ENCODE data around the gene SLC25A5. TPM values are rescaled to one million over a fixed set of nuclear protein-coding genes. Genes with fewer than 3 reads are reported as not detected.

Gene SLC25A5
- total RNA-seq, 1 donor from 2014 or later = 205 TPM

- no peaks in the 10 kb centered on the region for H3K36me3 ChIP-seq
- no peaks in the 10 kb centered on the region for H3K4me1 ChIP-seq
- H3K4me3 ChIP-seq = no peak overlapping the region
- H3K79me2 ChIP-seq (ENCODE audit: low read depth) = no peaks in the 10 kb centered on the region
- no peaks in the 10 kb centered on the region for H3K9me3 ChIP-seq (ENCODE audit: low read depth)
- Mint-ChIP-seq H3K36me3 (no peaks in the 10 kb centered on the region), H3K27ac (no peak overlapping the region), H3K9me3 (peaks cover 10% of the 10 kb centered on the region), H3K4me3 (no peak overlapping the region), H3K27me3 (ENCODE audit: insufficient read depth, low read depth) (no peaks in the 10 kb centered on the region), H3K4me1 (no peaks in the 10 kb centered on the region)
- H3K27me3 ChIP-seq = no peaks in the 10 kb centered on the region
- H4K20me1 ChIP-seq (ENCODE audit: low read depth) = no peaks in the 10 kb centered on the region
- H3K4me2 ChIP-seq = no peak overlapping the region
- TF ChIP-seq EZH2 (IDR thresholded peaks at IDR 0.05) = no peak
- TF ChIP-seq EZH2phosphoT487 (IDR thresholded peaks at IDR 0.05) = no peak
- no peak for TF ChIP-seq CTCF (IDR thresholded peaks at IDR 0.05)
- no peak overlapping the region for H2AFZ ChIP-seq (replicated peaks)
- H3F3A ChIP-seq (ENCODE audit: low read depth) = no peaks in the 10 kb centered on the region
- H3K9ac ChIP-seq = no peak overlapping the region
- H3K27ac ChIP-seq = no peak overlapping the region
- DNase-seq (ENCODE audit: low spot score) = no peak
These were observed 9.1 kb upstream of the SLC25A5 start for GRCh38 chrX:119459181-119459580.

GRCh38 chrX:119465555-119465954 is 2.7 kb upstream of the SLC25A5 start:
- no peaks in the 10 kb centered on the region for H3F3A ChIP-seq (ENCODE audit: low read depth)
- peaks cover 2% of the 10 kb centered on the region for H3K9me3 Mint-ChIP-seq
- no peak overlapping the region for H2AFZ ChIP-seq (replicated peaks)
- no peak overlapping the region for H3K27ac Mint-ChIP-seq
- peaks cover 4% of the 10 kb centered on the region for H3K4me1 Mint-ChIP-seq
- no peak for TF ChIP-seq EZH2phosphoT487 (IDR thresholded peaks at IDR 0.05)
- no peak for DNase-seq (ENCODE audit: low spot score)
- H3K4me3 ChIP-seq = no peak overlapping the region
- H3K36me3 Mint-ChIP-seq = peaks cover 6% of the 10 kb centered on the region
- H3K4me1 ChIP-seq = no peaks in the 10 kb centered on the region
- H3K4me3 Mint-ChIP-seq = no peak overlapping the region
- H3K27me3 ChIP-seq = no peaks in the 10 kb centered on the region
- H3K27ac ChIP-seq = no peak overlapping the region
- peaks cover 5% of the 10 kb centered on the region for H3K79me2 ChIP-seq (ENCODE audit: low read depth)
- H3K4me2 ChIP-seq = no peak overlapping the region
- H3K9me3 ChIP-seq (ENCODE audit: low read depth) = no peaks in the 10 kb centered on the region
- H3K27me3 Mint-ChIP-seq (ENCODE audit: insufficient read depth, low read depth) = peaks cover 4% of the 10 kb centered on the region
- H4K20me1 ChIP-seq (ENCODE audit: low read depth) = peaks cover 8% of the 10 kb centered on the region
- no peaks in the 10 kb centered on the region for H3K36me3 ChIP-seq
- no peak overlapping the region for H3K9ac ChIP-seq

- H3K27me3 ChIP-seq = no peaks in the 10 kb centered on the region
- DNase-seq (ENCODE audit: low spot score) = no peak
- no peaks in the 10 kb centered on the region for H3F3A ChIP-seq (ENCODE audit: low read depth)
- Mint-ChIP-seq H3K36me3 (peaks cover 9% of the 10 kb centered on the region), H3K4me1 (peaks cover 4% of the 10 kb centered on the region), H3K9me3 (peaks cover 7% of the 10 kb centered on the region), H3K27me3 (ENCODE audit: insufficient read depth, low read depth) (peaks cover 7% of the 10 kb centered on the region), H3K4me3 (peak overlapping the region; percentile 33), H3K27ac (no peak overlapping the region)
- H3K9me3 ChIP-seq (ENCODE audit: low read depth) = no peaks in the 10 kb centered on the region
- peaks cover 8% of the 10 kb centered on the region for H4K20me1 ChIP-seq (ENCODE audit: low read depth)
- peaks cover 5% of the 10 kb centered on the region for H3K79me2 ChIP-seq (ENCODE audit: low read depth)
- no peaks in the 10 kb centered on the region for H3K36me3 ChIP-seq
- no peaks in the 10 kb centered on the region for H3K4me1 ChIP-seq
- no peak overlapping the region for H2AFZ ChIP-seq (replicated peaks)
- H3K4me3 ChIP-seq = no peak overlapping the region
- no peak overlapping the region for H3K9ac ChIP-seq
- H3K4me2 ChIP-seq = no peak overlapping the region
- TF ChIP-seq EZH2 (IDR thresholded peaks at IDR 0.05) (no peak), CTCF (IDR thresholded peaks at IDR 0.05) (no peak), EZH2phosphoT487 (IDR thresholded peaks at IDR 0.05) (no peak)
- H3K27ac ChIP-seq = no peak overlapping the region
These were observed 1.3 kb upstream of the SLC25A5 start for GRCh38 chrX:119466970-119467369.

- Mint-ChIP-seq H3K36me3 (peaks cover 9% of the 10 kb centered on the region), H3K4me1 (peaks cover 4% of the 10 kb centered on the region), H3K27me3 (ENCODE audit: insufficient read depth, low read depth) (peaks cover 7% of the 10 kb centered on the region), H3K9me3 (peaks cover 7% of the 10 kb centered on the region), H3K4me3 (peak overlapping the region; percentile 79), H3K27ac (no peak overlapping the region)
- H2AFZ ChIP-seq (replicated peaks) = no peak overlapping the region
- H3F3A ChIP-seq (ENCODE audit: low read depth) = no peaks in the 10 kb centered on the region
- no peaks in the 10 kb centered on the region for H3K4me1 ChIP-seq
- no peaks in the 10 kb centered on the region for H3K36me3 ChIP-seq
- no peak overlapping the region for H3K27ac ChIP-seq
- peaks cover 5% of the 10 kb centered on the region for H3K79me2 ChIP-seq (ENCODE audit: low read depth)
- H3K4me2 ChIP-seq = peak overlapping the region; percentile 74
- H3K9ac ChIP-seq = no peak overlapping the region
- no peak for DNase-seq (ENCODE audit: low spot score)
- peaks cover 8% of the 10 kb centered on the region for H4K20me1 ChIP-seq (ENCODE audit: low read depth)
- no peaks in the 10 kb centered on the region for H3K9me3 ChIP-seq (ENCODE audit: low read depth)
- no peak for TF ChIP-seq EZH2phosphoT487 (IDR thresholded peaks at IDR 0.05)
- no peak for TF ChIP-seq CTCF (IDR thresholded peaks at IDR 0.05)
- no peak for TF ChIP-seq EZH2 (IDR thresholded peaks at IDR 0.05)
- no peak overlapping the region for H3K4me3 ChIP-seq
- no peaks in the 10 kb centered on the region for H3K27me3 ChIP-seq
These were observed 811 bp upstream of the SLC25A5 start for GRCh38 chrX:119467433-119467832.
